Kidney (tissue), 14 donors: Measurements from ENCODE around the gene RCBTB2. TPM values are rescaled to one million over a fixed set of nuclear protein-coding genes. Genes with fewer than 3 reads are reported as not detected.
A peak's percentile ranks its signal among the peaks of the same experiment; 100 is the strongest.

Source experiments
- DNase-seq, 5 donors: peaks; one replicate each; pipeline ENCODE4 v3.0.0-alpha.2; 2013 to 2020
- FAIRE-seq: peaks from 2 replicates; lab custom pipeline; 2012; peaks lifted over from hg19 to GRCh38; lab: Jason Lieb, UNC
- H3K27ac ChIP-seq, 2 donors: one replicate each; pipeline ENCODE4 v1.7.0; 2013; ENCODE audit warnings: low read depth in 2 of 2, low read length in 2 of 2, inconsistent platforms in 1 of 2
- H3K27me3 ChIP-seq: one replicate; pipeline ENCODE4 v1.7.1; 2013; ENCODE audit warnings: low read length, inconsistent platforms; ENCODE audit not compliant: control insufficient read depth, insufficient read depth
- H3K36me3 ChIP-seq, 3 donors: one replicate each; pipeline versions ENCODE4 v1.7.0 to v1.7.1; 2013; ENCODE audit warnings: low read length in 3 of 3, control low read depth in 1 of 3, inconsistent platforms in 1 of 3; ENCODE audit not compliant: insufficient read depth in 3 of 3, control insufficient read depth in 2 of 3
- H3K4me1 ChIP-seq, 3 donors: one replicate each; pipeline versions ENCODE4 v1.7.0 to v1.7.1; 2013; ENCODE audit warnings: low read length in 3 of 3, inconsistent platforms in 1 of 3, low read depth in 1 of 3; ENCODE audit not compliant: control insufficient read depth in 2 of 3, insufficient read depth in 2 of 3
- H3K4me3 ChIP-seq, 3 donors: one replicate each; pipeline versions ENCODE4 v1.7.0 to v1.8.1; 2013; ENCODE audit warnings: low read length in 3 of 3, control low read depth in 1 of 3, inconsistent platforms in 1 of 3
- H3K9ac ChIP-seq, 3 donors: one replicate each; pipeline versions ENCODE4 v1.7.0 to v1.7.1; 2013; ENCODE audit warnings: low read length in 3 of 3, control low read depth in 1 of 3, inconsistent platforms in 1 of 3
- H3K9me3 ChIP-seq, 3 donors: one replicate each; pipeline versions ENCODE4 v1.7.0 to v1.7.1; 2013; ENCODE audit warnings: low read length in 3 of 3, control low read depth in 1 of 3, inconsistent platforms in 1 of 3; ENCODE audit not compliant: control insufficient read depth in 2 of 3, insufficient read depth in 1 of 3
- CTCF ChIP-seq: IDR thresholded peaks from 3 replicates; pipeline ENCODE4 v1.5.1; 2012; ENCODE audit warnings: mild to moderate bottlenecking, moderate library complexity, borderline replicate concordance; ENCODE audit not compliant: insufficient read depth; ENCODE audit errors: extremely low read depth
- intact Hi-C: fragments of 100-400 bp; cut with DNase I; formaldehyde crosslinking; loops from one replicate; pipeline ENCODE4 v1.11.1; 2022
- polyA plus RNA-seq: library from polyadenylated mRNA; stranded (reverse); fragments of 350-450 nt; fragmentation: Illumina TruSeq; extraction: RNeasy Lipid Tissue Mini Kit (QIAGEN cat#74804); gene quantifications from one replicate; pipeline ENCODE4 v1.2.3, GENCODE V29; 2014; ENCODE audit warnings: low read depth, low replicate concordance; ENCODE audit not compliant: insufficient read depth
- total RNA-seq: library from RNA; stranded (reverse); fragmentation: NEBNext Ultra II Directional; extraction: Animal tissue kit (Norgen Biotek cat#: 25700); gene quantifications from one replicate; pipeline ENCODE4 v1.2.1, GENCODE V29; 2021
- donor health status: control.
- donor health status: control.
- donor health status: control.
- donor health status: control.
- donor health status: control.
- donor health status: DM: yes; HTN: yes; CAD: no.
- donor health status: Normal renal cell carcinoma (clear cell type).

RCBTB2 gene
- total and polyA plus RNA-seq, 2 donors from 2014 or later: 17.0 to 19.6 TPM

- Histone ChIP-seq H3K36me3 (peaks cover 0 to 5% (median 0%) of the 10 kb centered on the region in 3 donors), H3K9me3 (no peaks in the 10 kb centered on the region), H3K27me3 (no peaks in the 10 kb centered on the region), H3K9ac (no peak overlapping the region), H3K4me3 (no peak overlapping the region), H3K4me1 (peaks cover 0 to 4% (median 0%) of the 10 kb centered on the region in 3 donors), H3K27ac (peak overlapping the region; percentile 45 to 71)
- intact Hi-C loops: no loop called here
- FAIRE-seq: no peak
- TF ChIP-seq CTCF: no peak
- DNase-seq: no peak
These were observed 26.7 kb downstream of the RCBTB2 start for GRCh38 chr13:48506092-48506701.

GRCh38 chr13:48505597-48506091 is 27.2 kb downstream of the RCBTB2 start:
- Histone ChIP-seq H3K4me3 (no peak overlapping the region), H3K27me3 (no peaks in the 10 kb centered on the region), H3K4me1 (peaks cover 0 to 4% (median 0%) of the 10 kb centered on the region in 3 donors), H3K9ac (no peak overlapping the region), H3K27ac (peak overlapping the region; percentile 47 to 71), H3K9me3 (no peaks in the 10 kb centered on the region), H3K36me3 (peaks cover 0 to 6% (median 0%) of the 10 kb centered on the region in 3 donors)
- peak in 2 of 5 donors; percentile 43 to 50 for DNase-seq
- intact Hi-C loops: no loop called here
- FAIRE-seq: no peak
- no peak for TF ChIP-seq CTCF

GRCh38 chr13:48505012-48505411 is 27.9 kb downstream of the RCBTB2 start:
- H3K4me1 ChIP-seq: peaks cover 0 to 4% (median 0%) of the 10 kb centered on the region in 3 donors
- H3K27ac ChIP-seq: peak overlapping the region; percentile 1 to 47
- no peak for FAIRE-seq
- no peak for DNase-seq
- TF ChIP-seq CTCF: no peak
- H3K27me3 ChIP-seq: no peaks in the 10 kb centered on the region
- no peak overlapping the region for H3K9ac ChIP-seq
- intact Hi-C loops: no loop called here
- no peaks in the 10 kb centered on the region for H3K9me3 ChIP-seq
- H3K36me3 ChIP-seq: peaks cover 0 to 6% (median 0%) of the 10 kb centered on the region in 3 donors
- H3K4me3 ChIP-seq: no peak overlapping the region
